Neural cell (in vitro differentiated cells): Measurements from ENCODE around the gene PLET1. TPM values are rescaled to one million over a fixed set of nuclear protein-coding genes. Genes with fewer than 3 reads are reported as not detected.

ENCODE experiments used
- H2AFZ ChIP-seq: fragments of 200-600, 300-800 bp; sonication (generic), shearing (Covaris generic); 2 replicates; pipeline ENCODE4 v1.6.0; 2014; ENCODE audit warnings: low read depth, mild to moderate bottlenecking, antibody characterized with exemption, low read length, moderate library complexity
- H3F3A ChIP-seq: fragments of 200-600 bp; shearing (Covaris generic); 2 replicates; pipeline ENCODE4 v1.6.1; 2016; ENCODE audit warnings: mild to moderate bottlenecking, moderate library complexity, mixed read lengths, antibody characterized with exemption, low read length; ENCODE audit not compliant: insufficient read depth, poor library complexity, severe bottlenecking
- H3K27ac ChIP-seq: fragments of 200-600, 300-800 bp; sonication (generic), shearing (Covaris generic); 2 replicates; pipeline ENCODE4 v1.5.1; 2014; ENCODE audit warnings: mild to moderate bottlenecking, low read length, moderate library complexity
- H3K27me3 ChIP-seq: fragments of 300-800, 200-600 bp; sonication (generic), shearing (Covaris generic); 2 replicates; pipeline ENCODE4 v1.6.0; 2014; ENCODE audit warnings: mild to moderate bottlenecking, low read depth, low read length, moderate library complexity; ENCODE audit not compliant: insufficient read depth
- H3K36me3 ChIP-seq: fragments of 300-800, 200-600 bp; sonication (generic), shearing (Covaris generic); 2 replicates; pipeline ENCODE4 v1.5.1; 2014; ENCODE audit warnings: mild to moderate bottlenecking, antibody characterized with exemption, low read length, moderate library complexity; ENCODE audit not compliant: insufficient read depth
- H3K4me2 ChIP-seq: fragments of 300-800, 200-600 bp; sonication (generic), shearing (Covaris generic); 2 replicates; pipeline ENCODE4 v1.6.0; 2014; ENCODE audit warnings: mild to moderate bottlenecking, low read length
- H3K4me3 ChIP-seq: fragments of 300-800, 200-600 bp; sonication (generic), shearing (Covaris generic); 2 replicates; pipeline ENCODE4 v1.5.1; 2014; ENCODE audit warnings: mild to moderate bottlenecking, low read length, moderate library complexity
- H3K79me2 ChIP-seq: fragments of 200-600 bp; shearing (Covaris generic); replicated peaks from 2 replicates; pipeline ENCODE4 v1.6.0; 2014; ENCODE audit warnings: mild to moderate bottlenecking, low read length, moderate library complexity; ENCODE audit not compliant: insufficient read depth
- H3K9ac ChIP-seq: fragments of 300-800, 200-600 bp; sonication (generic), shearing (Covaris generic); 2 replicates; pipeline ENCODE4 v1.6.1; 2016; ENCODE audit warnings: mild to moderate bottlenecking, low read length, mixed read lengths
- H3K9me2 ChIP-seq: fragments of 200-600 bp; shearing (Covaris generic); 2 replicates; pipeline ENCODE4 v1.6.1; 2016; ENCODE audit warnings: mild to moderate bottlenecking, low read length, mixed read lengths; ENCODE audit not compliant: insufficient read depth
- H3K9me3 ChIP-seq: fragments of 200-600, 300-800 bp; sonication (generic), shearing (Covaris generic); 2 replicates; pipeline ENCODE4 v1.6.1; 2016; ENCODE audit warnings: mild to moderate bottlenecking, mixed run types, low read length, moderate library complexity, mixed read lengths
- H4K20me1 ChIP-seq: fragments of 200-600 bp; shearing (Covaris generic); 2 replicates; pipeline ENCODE4 v1.6.1; 2016; ENCODE audit warnings: mild to moderate bottlenecking, mixed run types; ENCODE audit not compliant: insufficient read depth
- CTCF ChIP-seq: fragments of 450-650 bp; IDR thresholded peaks from 2 replicates; pipeline ENCODE4 v1.5.1; 2014; ENCODE audit warnings: antibody characterized with exemption, mild to moderate bottlenecking, moderate library complexity; ENCODE audit not compliant: poor library complexity, severe bottlenecking
- EP300 ChIP-seq: fragments of 450-650 bp; conservative IDR thresholded peaks from 2 replicates; pipeline ENCODE4 v1.6.1; 2014; ENCODE audit warnings: antibody characterized with exemption, mild to moderate bottlenecking, moderate library complexity; ENCODE audit not compliant: poor library complexity, severe bottlenecking
- EZH2 ChIP-seq: fragments of 200-600, 300-800 bp; shearing (Covaris generic), sonication (generic); IDR thresholded peaks from 2 replicates; pipeline ENCODE4 v1.6.1; 2014; ENCODE audit warnings: antibody characterized with exemption, low read length, borderline replicate concordance, mild to moderate bottlenecking; ENCODE audit not compliant: insufficient read depth, poor library complexity, severe bottlenecking
- MXI1 ChIP-seq: fragments of 450-650 bp; conservative IDR thresholded peaks from 2 replicates; pipeline ENCODE4 v1.6.1; 2014; ENCODE audit warnings: antibody characterized with exemption, mild to moderate bottlenecking; ENCODE audit not compliant: poor library complexity, severe bottlenecking
- POLR2AphosphoS5 ChIP-seq: IDR thresholded peaks from 2 replicates; pipeline ENCODE4 v1.6.1; 2012
- RAD21 ChIP-seq: fragments of 450-650 bp; conservative IDR thresholded peaks from 2 replicates; pipeline ENCODE4 v1.6.1; 2014; ENCODE audit warnings: antibody characterized with exemption, mild to moderate bottlenecking, moderate library complexity
- SMC3 ChIP-seq: fragments of 450-650 bp; conservative IDR thresholded peaks from 2 replicates; pipeline ENCODE4 v1.6.1; 2014; ENCODE audit warnings: antibody characterized with exemption, mild to moderate bottlenecking, moderate library complexity; ENCODE audit not compliant: poor library complexity
- TAF1 ChIP-seq: IDR thresholded peaks from 2 replicates; pipeline ENCODE4 v1.6.1; 2012; ENCODE audit warnings: low read depth
- polyA plus RNA-seq: library from polyadenylated mRNA; depleted of rRNA; stranded (reverse); fragments of >200 nt; gene quantifications from 2 replicates; pipeline ENCODE4 v1.2.3, GENCODE V29; 2014
- TF ChIP-seq, protein P1 (sequence below): IDR thresholded peaks from 2 replicates; pipeline ENCODE4 v1.6.1; 2012; ENCODE audit warnings: borderline replicate concordance

The PLET1 gene
- polyA plus RNA-seq, 1 donor from 2014 or later = not detected

GRCh38 chr11:112237451-112237850 is 23.2 kb downstream of the PLET1 start:
- Histone ChIP-seq H3K9me2 (no peaks in the 10 kb centered on the region), H3K4me3 (no peak overlapping the region), H3K9ac (no peak overlapping the region), H3K36me3 (no peaks in the 10 kb centered on the region), H4K20me1 (no peaks in the 10 kb centered on the region), H3K4me2 (no peak overlapping the region), H3K27ac (no peak overlapping the region), H3K27me3 (no peaks in the 10 kb centered on the region), H2AFZ (no peak overlapping the region), H3K79me2 (no peaks in the 10 kb centered on the region), H3K9me3 (no peaks in the 10 kb centered on the region), H3F3A (no peaks in the 10 kb centered on the region)
- no peak for TF ChIP-seq MXI1
- TF ChIP-seq RAD21 = no peak

GRCh38 chr11:112235750-112236390 is 24.8 kb downstream of the PLET1 start:
- H3K4me2 ChIP-seq = no peak overlapping the region
- no peaks in the 10 kb centered on the region for H3K9me3 ChIP-seq
- H2AFZ ChIP-seq = no peak overlapping the region
- H4K20me1 ChIP-seq = no peaks in the 10 kb centered on the region
- H3K27me3 ChIP-seq = no peaks in the 10 kb centered on the region
- H3K9ac ChIP-seq = no peak overlapping the region
- no peak overlapping the region for H3K4me3 ChIP-seq
- no peaks in the 10 kb centered on the region for H3K79me2 ChIP-seq
- H3K9me2 ChIP-seq = no peaks in the 10 kb centered on the region
- TF ChIP-seq MXI1 = no peak
- TF ChIP-seq EP300 = no peak
- no peak for TF ChIP-seq SMC3
- TF ChIP-seq, protein P1, sequence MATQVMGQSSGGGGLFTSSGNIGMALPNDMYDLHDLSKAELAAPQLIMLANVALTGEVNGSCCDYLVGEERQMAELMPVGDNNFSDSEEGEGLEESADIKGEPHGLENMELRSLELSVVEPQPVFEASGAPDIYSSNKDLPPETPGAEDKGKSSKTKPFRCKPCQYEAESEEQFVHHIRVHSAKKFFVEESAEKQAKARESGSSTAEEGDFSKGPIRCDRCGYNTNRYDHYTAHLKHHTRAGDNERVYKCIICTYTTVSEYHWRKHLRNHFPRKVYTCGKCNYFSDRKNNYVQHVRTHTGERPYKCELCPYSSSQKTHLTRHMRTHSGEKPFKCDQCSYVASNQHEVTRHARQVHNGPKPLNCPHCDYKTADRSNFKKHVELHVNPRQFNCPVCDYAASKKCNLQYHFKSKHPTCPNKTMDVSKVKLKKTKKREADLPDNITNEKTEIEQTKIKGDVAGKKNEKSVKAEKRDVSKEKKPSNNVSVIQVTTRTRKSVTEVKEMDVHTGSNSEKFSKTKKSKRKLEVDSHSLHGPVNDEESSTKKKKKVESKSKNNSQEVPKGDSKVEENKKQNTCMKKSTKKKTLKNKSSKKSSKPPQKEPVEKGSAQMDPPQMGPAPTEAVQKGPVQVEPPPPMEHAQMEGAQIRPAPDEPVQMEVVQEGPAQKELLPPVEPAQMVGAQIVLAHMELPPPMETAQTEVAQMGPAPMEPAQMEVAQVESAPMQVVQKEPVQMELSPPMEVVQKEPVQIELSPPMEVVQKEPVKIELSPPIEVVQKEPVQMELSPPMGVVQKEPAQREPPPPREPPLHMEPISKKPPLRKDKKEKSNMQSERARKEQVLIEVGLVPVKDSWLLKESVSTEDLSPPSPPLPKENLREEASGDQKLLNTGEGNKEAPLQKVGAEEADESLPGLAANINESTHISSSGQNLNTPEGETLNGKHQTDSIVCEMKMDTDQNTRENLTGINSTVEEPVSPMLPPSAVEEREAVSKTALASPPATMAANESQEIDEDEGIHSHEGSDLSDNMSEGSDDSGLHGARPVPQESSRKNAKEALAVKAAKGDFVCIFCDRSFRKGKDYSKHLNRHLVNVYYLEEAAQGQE = no peak
- no peak for TF ChIP-seq RAD21
- no peak for TF ChIP-seq CTCF
- no peak for TF ChIP-seq POLR2AphosphoS5
- TF ChIP-seq TAF1 = no peak
- no peak for TF ChIP-seq EZH2
- no peaks in the 10 kb centered on the region for H3F3A ChIP-seq
- H3K36me3 ChIP-seq = no peaks in the 10 kb centered on the region
- no peak overlapping the region for H3K27ac ChIP-seq
